ENCODE results near the gene TBXAS1. TPM values are rescaled to one million over a fixed set of nuclear protein-coding genes. Genes with fewer than 3 reads are reported as not detected.

Gene TBXAS1
- polyA plus RNA-seq, 1 donor from 2014 or later, result 0.93 TPM

DNA sequence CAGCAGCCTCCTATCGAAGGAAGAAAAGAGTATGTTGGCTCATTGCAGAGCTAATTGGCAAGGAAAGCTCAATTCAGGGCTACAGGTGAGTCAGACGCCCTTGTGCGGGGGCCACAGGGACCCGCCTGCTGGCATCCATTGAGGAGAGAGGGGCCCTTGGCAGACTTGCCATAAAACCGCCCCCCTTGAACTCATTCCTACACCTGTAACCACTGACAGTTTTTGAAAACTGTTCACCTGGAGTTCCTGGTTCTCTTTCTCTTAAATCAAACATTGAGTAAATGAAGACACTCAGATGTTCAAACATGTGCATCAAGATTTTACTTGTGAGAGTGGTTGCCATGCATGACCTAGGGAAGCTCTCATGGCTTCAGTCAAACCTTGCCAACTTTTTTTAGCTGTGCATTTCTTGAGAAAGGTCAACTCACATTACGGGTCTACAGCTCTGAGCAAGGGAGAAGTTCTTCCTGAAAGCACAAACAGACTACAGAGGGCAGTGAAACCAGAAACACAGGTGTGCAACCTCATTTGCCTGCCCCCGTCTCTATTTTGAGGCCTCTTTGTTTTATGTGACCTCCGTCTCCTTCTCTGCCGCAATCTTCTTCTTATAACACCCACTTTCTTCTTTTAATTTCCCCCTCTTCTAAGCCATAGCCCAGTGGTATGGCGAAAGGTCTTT lies 87.8 kb downstream of the TBXAS1 start:
- Histone ChIP-seq H3K27me3 (ENCODE audit: insufficient read depth, low read depth, low read length) (no peaks in the 10 kb centered on the region), H3K4me2 (ENCODE audit: low read length) (no peak overlapping the region), H2AFZ (ENCODE audit: low read depth, low read length) (no peak overlapping the region), H3K9me3 (ENCODE audit: low read length) (no peaks in the 10 kb centered on the region), H3K27ac (ENCODE audit: low read length) (no peak overlapping the region), H3K79me2 (replicated peaks; ENCODE audit: insufficient read depth, low read length) (no peaks in the 10 kb centered on the region), H3K4me3 (ENCODE audit: low read length) (no peak overlapping the region), H3K9me2 (ENCODE audit: insufficient read depth, low read length) (no peaks in the 10 kb centered on the region), H4K20me1 (ENCODE audit: insufficient read depth) (no peaks in the 10 kb centered on the region), H3K9ac (ENCODE audit: low read length) (no peak overlapping the region), H3K36me3 (ENCODE audit: insufficient read depth, low read length) (no peaks in the 10 kb centered on the region), H3F3A (ENCODE audit: insufficient read depth, low read length, poor library complexity, severe bottlenecking) (no peaks in the 10 kb centered on the region)
- TF ChIP-seq, protein P1, sequence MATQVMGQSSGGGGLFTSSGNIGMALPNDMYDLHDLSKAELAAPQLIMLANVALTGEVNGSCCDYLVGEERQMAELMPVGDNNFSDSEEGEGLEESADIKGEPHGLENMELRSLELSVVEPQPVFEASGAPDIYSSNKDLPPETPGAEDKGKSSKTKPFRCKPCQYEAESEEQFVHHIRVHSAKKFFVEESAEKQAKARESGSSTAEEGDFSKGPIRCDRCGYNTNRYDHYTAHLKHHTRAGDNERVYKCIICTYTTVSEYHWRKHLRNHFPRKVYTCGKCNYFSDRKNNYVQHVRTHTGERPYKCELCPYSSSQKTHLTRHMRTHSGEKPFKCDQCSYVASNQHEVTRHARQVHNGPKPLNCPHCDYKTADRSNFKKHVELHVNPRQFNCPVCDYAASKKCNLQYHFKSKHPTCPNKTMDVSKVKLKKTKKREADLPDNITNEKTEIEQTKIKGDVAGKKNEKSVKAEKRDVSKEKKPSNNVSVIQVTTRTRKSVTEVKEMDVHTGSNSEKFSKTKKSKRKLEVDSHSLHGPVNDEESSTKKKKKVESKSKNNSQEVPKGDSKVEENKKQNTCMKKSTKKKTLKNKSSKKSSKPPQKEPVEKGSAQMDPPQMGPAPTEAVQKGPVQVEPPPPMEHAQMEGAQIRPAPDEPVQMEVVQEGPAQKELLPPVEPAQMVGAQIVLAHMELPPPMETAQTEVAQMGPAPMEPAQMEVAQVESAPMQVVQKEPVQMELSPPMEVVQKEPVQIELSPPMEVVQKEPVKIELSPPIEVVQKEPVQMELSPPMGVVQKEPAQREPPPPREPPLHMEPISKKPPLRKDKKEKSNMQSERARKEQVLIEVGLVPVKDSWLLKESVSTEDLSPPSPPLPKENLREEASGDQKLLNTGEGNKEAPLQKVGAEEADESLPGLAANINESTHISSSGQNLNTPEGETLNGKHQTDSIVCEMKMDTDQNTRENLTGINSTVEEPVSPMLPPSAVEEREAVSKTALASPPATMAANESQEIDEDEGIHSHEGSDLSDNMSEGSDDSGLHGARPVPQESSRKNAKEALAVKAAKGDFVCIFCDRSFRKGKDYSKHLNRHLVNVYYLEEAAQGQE (IDR thresholded peaks at IDR 0.05; ENCODE audit: borderline replicate concordance), result no peak
- TF ChIP-seq, protein P2, sequence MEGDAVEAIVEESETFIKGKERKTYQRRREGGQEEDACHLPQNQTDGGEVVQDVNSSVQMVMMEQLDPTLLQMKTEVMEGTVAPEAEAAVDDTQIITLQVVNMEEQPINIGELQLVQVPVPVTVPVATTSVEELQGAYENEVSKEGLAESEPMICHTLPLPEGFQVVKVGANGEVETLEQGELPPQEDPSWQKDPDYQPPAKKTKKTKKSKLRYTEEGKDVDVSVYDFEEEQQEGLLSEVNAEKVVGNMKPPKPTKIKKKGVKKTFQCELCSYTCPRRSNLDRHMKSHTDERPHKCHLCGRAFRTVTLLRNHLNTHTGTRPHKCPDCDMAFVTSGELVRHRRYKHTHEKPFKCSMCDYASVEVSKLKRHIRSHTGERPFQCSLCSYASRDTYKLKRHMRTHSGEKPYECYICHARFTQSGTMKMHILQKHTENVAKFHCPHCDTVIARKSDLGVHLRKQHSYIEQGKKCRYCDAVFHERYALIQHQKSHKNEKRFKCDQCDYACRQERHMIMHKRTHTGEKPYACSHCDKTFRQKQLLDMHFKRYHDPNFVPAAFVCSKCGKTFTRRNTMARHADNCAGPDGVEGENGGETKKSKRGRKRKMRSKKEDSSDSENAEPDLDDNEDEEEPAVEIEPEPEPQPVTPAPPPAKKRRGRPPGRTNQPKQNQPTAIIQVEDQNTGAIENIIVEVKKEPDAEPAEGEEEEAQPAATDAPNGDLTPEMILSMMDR (IDR thresholded peaks at IDR 0.05; ENCODE audit: poor library complexity, severe bottlenecking), result no peak
- TF ChIP-seq TAF1 (IDR thresholded peaks at IDR 0.05; ENCODE audit: low read depth) (no peak), POLR2AphosphoS5 (IDR thresholded peaks at IDR 0.05) (no peak), MXI1 (conservative IDR thresholded peaks at IDR 0.05; ENCODE audit: poor library complexity, severe bottlenecking) (no peak), RAD21 (conservative IDR thresholded peaks at IDR 0.05) (no peak), SMC3 (conservative IDR thresholded peaks at IDR 0.05; ENCODE audit: poor library complexity) (no peak), EP300 (conservative IDR thresholded peaks at IDR 0.05; ENCODE audit: poor library complexity, severe bottlenecking) (no peak), EZH2 (IDR thresholded peaks at IDR 0.05; ENCODE audit: borderline replicate concordance, insufficient read depth, low read length, poor library complexity, severe bottlenecking) (no peak)

DNA sequence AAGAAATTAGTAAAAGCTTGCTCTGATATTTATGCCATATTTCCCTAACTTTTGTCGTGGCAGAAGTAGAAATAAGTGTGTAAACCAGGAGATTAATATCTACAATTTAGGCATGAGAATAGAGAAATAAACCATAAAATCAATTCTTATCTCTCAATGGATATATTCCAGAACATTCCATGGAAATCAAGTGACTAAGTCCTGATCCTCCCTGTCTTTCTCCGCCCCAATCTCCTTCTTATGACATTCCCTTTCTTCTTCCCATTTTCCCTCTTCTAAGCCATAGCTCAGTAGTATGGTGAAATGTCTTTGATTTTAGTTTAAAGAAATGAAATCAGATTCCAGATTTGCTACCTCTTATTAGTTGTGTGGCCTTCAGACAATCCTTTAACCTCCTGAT lies 88.8 kb downstream of the TBXAS1 start:
- no peaks in the 10 kb centered on the region for H4K20me1 ChIP-seq (ENCODE audit: insufficient read depth)
- TF ChIP-seq EP300 (conservative IDR thresholded peaks at IDR 0.05; ENCODE audit: poor library complexity, severe bottlenecking), result no peak
- TF ChIP-seq, protein P2 (IDR thresholded peaks at IDR 0.05; ENCODE audit: poor library complexity, severe bottlenecking), result no peak
- no peak for TF ChIP-seq EZH2 (IDR thresholded peaks at IDR 0.05; ENCODE audit: borderline replicate concordance, insufficient read depth, low read length, poor library complexity, severe bottlenecking)
- no peak overlapping the region for H2AFZ ChIP-seq (ENCODE audit: low read depth, low read length)
- H3K4me2 ChIP-seq (ENCODE audit: low read length), result no peak overlapping the region
- no peak overlapping the region for H3K4me3 ChIP-seq (ENCODE audit: low read length)
- H3K27ac ChIP-seq (ENCODE audit: low read length), result no peak overlapping the region
- H3K36me3 ChIP-seq (ENCODE audit: insufficient read depth, low read length), result no peaks in the 10 kb centered on the region
- H3F3A ChIP-seq (ENCODE audit: insufficient read depth, low read length, poor library complexity, severe bottlenecking), result no peaks in the 10 kb centered on the region
- H3K9me3 ChIP-seq (ENCODE audit: low read length), result no peaks in the 10 kb centered on the region
- H3K79me2 ChIP-seq (replicated peaks; ENCODE audit: insufficient read depth, low read length), result no peaks in the 10 kb centered on the region
- H3K9me2 ChIP-seq (ENCODE audit: insufficient read depth, low read length), result no peaks in the 10 kb centered on the region
- H3K27me3 ChIP-seq (ENCODE audit: insufficient read depth, low read depth, low read length), result no peaks in the 10 kb centered on the region
- no peak overlapping the region for H3K9ac ChIP-seq (ENCODE audit: low read length)

Data from neural cell (in vitro differentiated cells).